ENCODE data around the gene DNAJB2. TPM values are rescaled to one million over a fixed set of nuclear protein-coding genes. Genes with fewer than 3 reads are reported as not detected.

DNAJB2 gene
- total RNA-seq, 1 donor from 2014 or later, result 77.5 TPM

- peak within 1 kb of the TSS; percentile 93 for H3K27ac ChIP-seq (replicated peaks)
- H3K4me1 ChIP-seq, result peaks cover 57% of the 10 kb centered on the region
- peak; percentile 96 for DNase-seq
- TF ChIP-seq CTCF (IDR thresholded peaks at IDR 0.05; ENCODE audit: borderline replicate concordance), result no peak
- H3K9me3 ChIP-seq (replicated peaks), result no peaks in the 10 kb centered on the region
- intact Hi-C loops (cut with micrococcal nuclease), result no loop called here
- no peaks in the 10 kb centered on the region for H3K27me3 ChIP-seq (ENCODE audit: low read depth)
- H3K4me3 ChIP-seq, result peak within 1 kb of the TSS; percentile 81
- peaks cover 23% of the 10 kb centered on the region for H3K36me3 ChIP-seq
Observed at GRCh38 chr2:219245148-219245898, 33.8 kb upstream of the DNAJB2 start, which contains the start of the genes GLB1L and STK16. TSS of gene GLB1L (minus strand) at chr2:219245444. CDS start at chr2:219243573, 1,871 bp downstream. TSS of gene STK16 (plus strand) at chr2:219245479. CDS start at chr2:219246000, 521 bp downstream.

DNA sequence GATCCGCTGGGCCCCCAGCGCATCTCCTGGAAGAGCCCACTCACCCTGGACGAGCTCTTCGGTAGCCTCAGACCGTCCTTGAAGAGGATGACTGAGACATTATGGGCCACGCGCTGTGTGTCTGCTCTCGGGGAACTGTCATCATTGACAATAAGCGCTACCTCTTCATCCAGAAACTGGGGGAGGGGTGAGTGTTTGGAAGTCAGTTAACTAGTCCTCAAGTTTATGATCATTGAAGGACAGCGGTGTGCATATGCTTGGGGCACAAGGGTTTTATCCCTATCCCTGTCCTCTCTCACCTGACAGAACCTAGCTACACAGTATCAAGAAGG lies 33.3 kb upstream of the DNAJB2 start:
- H3K36me3 ChIP-seq, result peaks cover 29% of the 10 kb centered on the region
- no peak for TF ChIP-seq CTCF (IDR thresholded peaks at IDR 0.05; ENCODE audit: borderline replicate concordance)
- no peaks in the 10 kb centered on the region for H3K9me3 ChIP-seq (replicated peaks)
- no peak for DNase-seq
- H3K27me3 ChIP-seq (ENCODE audit: low read depth), result no peaks in the 10 kb centered on the region
- intact Hi-C loops (cut with micrococcal nuclease), result no loop called here
- peak overlapping the region; percentile 93 for H3K27ac ChIP-seq (replicated peaks)
- H3K4me3 ChIP-seq, result peak overlapping the region; percentile 81
- H3K4me1 ChIP-seq, result peaks cover 62% of the 10 kb centered on the region

DNA sequence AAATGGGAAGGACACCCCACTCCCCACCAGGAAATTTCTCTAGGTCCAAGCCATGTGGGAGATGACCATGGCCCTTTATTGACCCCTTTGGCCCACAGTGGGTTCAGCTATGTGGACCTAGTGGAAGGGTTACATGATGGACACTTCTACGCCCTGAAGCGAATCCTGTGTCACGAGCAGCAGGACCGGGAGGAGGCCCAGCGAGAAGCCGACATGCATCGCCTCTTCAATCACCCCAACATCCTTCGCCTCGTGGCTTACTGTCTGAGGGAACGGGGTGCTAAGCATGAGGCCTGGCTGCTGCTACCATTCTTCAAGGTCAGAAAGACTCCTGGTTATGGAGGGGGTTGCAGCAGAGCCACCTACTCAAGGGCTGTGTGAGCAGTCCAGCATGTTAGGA lies 32.6 kb upstream of the DNAJB2 start:
- peaks cover 66% of the 10 kb centered on the region for H3K4me1 ChIP-seq
- no peak for DNase-seq
- H3K27me3 ChIP-seq (ENCODE audit: low read depth), result no peaks in the 10 kb centered on the region
- H3K9me3 ChIP-seq (replicated peaks), result no peaks in the 10 kb centered on the region
- H3K27ac ChIP-seq (replicated peaks), result peak overlapping the region; percentile 93
- peaks cover 36% of the 10 kb centered on the region for H3K36me3 ChIP-seq
- TF ChIP-seq CTCF (IDR thresholded peaks at IDR 0.05; ENCODE audit: borderline replicate concordance), result no peak
- peak overlapping the region; percentile 81 for H3K4me3 ChIP-seq
- intact Hi-C loops (cut with micrococcal nuclease), result no loop called here

GRCh38 chr2:219247678-219248642 lies 31.2 kb upstream of the DNAJB2 start:
- Histone ChIP-seq H3K4me3 (no peak overlapping the region), H3K36me3 (peaks cover 37% of the 10 kb centered on the region), H3K4me1 (peaks cover 80% of the 10 kb centered on the region), H3K27ac (replicated peaks) (peak overlapping the region; percentile 83), H3K9me3 (replicated peaks) (no peaks in the 10 kb centered on the region), H3K27me3 (ENCODE audit: low read depth) (no peaks in the 10 kb centered on the region)
- no peak for DNase-seq
- no peak for TF ChIP-seq CTCF (IDR thresholded peaks at IDR 0.05; ENCODE audit: borderline replicate concordance)
- intact Hi-C loops (cut with micrococcal nuclease), result no loop called here

DNA sequence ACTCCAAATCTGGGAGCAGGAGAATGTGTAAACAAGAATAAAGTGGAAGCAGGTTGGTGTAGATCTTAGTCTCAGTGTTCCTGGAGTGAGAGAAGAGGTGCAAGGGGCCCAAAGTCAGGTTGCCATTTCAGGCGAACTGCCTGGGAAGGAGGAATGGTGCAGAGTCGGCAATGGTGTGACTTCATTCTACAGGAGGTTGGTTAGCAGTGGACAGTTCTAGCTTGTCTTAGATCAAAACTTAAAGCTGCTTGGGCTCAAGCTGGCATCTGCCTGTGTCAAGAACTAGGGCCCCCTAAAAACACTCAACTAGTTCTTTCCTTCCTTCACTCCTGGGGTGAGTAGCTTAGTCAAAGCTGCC lies 30.3 kb upstream of the DNAJB2 start:
- H3K36me3 ChIP-seq, result peaks cover 37% of the 10 kb centered on the region
- H3K27me3 ChIP-seq (ENCODE audit: low read depth), result no peaks in the 10 kb centered on the region
- H3K4me1 ChIP-seq, result peaks cover 89% of the 10 kb centered on the region
- peak overlapping the region; percentile 83 for H3K27ac ChIP-seq (replicated peaks)
- H3K9me3 ChIP-seq (replicated peaks), result no peaks in the 10 kb centered on the region
- intact Hi-C loops (cut with micrococcal nuclease), result no loop called here
- TF ChIP-seq CTCF (IDR thresholded peaks at IDR 0.05; ENCODE audit: borderline replicate concordance), result no peak
- no peak for DNase-seq
- peak overlapping the region; percentile 28 for H3K4me3 ChIP-seq
